HUES64 (cell line): Measurements from ENCODE around the gene ABITRAM. TPM values are rescaled to one million over a fixed set of nuclear protein-coding genes. Genes with fewer than 3 reads are reported as not detected.
"Not testable (repeated sequence)": the region's sequence is repeated elsewhere in the genome, so short reads cannot be mapped to it uniquely, and the experiment has no call there.

ENCODE experiments used
- H3K27ac ChIP-seq: 2 replicates; pipeline ENCODE4 v1.7.0; 2013; ENCODE audit warnings: low read depth, low read length, inconsistent platforms
- H3K27me3 ChIP-seq: 2 replicates; pipeline ENCODE4 v1.6.1; 2013; ENCODE audit warnings: mild to moderate bottlenecking, low read length; ENCODE audit not compliant: insufficient read depth
- H3K36me3 ChIP-seq: 2 replicates; pipeline ENCODE4 v1.6.1; 2013; ENCODE audit warnings: mild to moderate bottlenecking, low read length; ENCODE audit not compliant: insufficient read depth
- H3K4me1 ChIP-seq: 2 replicates; pipeline ENCODE4 v1.6.1; 2013; ENCODE audit warnings: mild to moderate bottlenecking, low read length, moderate library complexity; ENCODE audit not compliant: insufficient read depth
- H3K4me3 ChIP-seq: 2 replicates; pipeline ENCODE4 v1.5.1; 2013; ENCODE audit warnings: mild to moderate bottlenecking, low read length, moderate library complexity
- H3K9ac ChIP-seq: 2 replicates; pipeline ENCODE4 v1.6.1; 2013; ENCODE audit warnings: mild to moderate bottlenecking, low read depth, low read length
- H3K9me3 ChIP-seq: 2 replicates; pipeline ENCODE4 v1.6.1; 2013; ENCODE audit warnings: low read depth, low read length; ENCODE audit not compliant: insufficient read depth
- whole genome bisulfite sequencing: fragments of 150-250, 120-280 bp; methylation state at CpG from one replicate; pipeline ENCODE4 v1.1.7; 2013; ENCODE audit warnings: missing lambda C conversion rate; 5-methylcytosine and 5-hydroxymethylcytosine counted together
- polyA plus RNA-seq, 2 experiments: library from polyadenylated mRNA; stranded (reverse); fragments of 50-300 nt; gene quantifications; one replicate each; pipeline ENCODE4 v1.2.3, GENCODE V29; 2013

ABITRAM gene, protein sequence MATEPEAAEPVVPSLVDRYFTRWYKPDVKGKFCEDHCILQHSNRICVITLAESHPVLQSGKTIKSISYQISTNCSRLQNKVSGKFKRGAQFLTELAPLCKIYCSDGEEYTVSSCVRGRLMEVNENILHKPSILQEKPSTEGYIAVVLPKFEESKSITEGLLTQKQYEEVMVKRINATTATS
- polyA plus RNA-seq (2013, experiment 1 of 2) = 11.4 TPM
- polyA plus RNA-seq (2013, experiment 2 of 2) = 12.7 TPM

DNA sequence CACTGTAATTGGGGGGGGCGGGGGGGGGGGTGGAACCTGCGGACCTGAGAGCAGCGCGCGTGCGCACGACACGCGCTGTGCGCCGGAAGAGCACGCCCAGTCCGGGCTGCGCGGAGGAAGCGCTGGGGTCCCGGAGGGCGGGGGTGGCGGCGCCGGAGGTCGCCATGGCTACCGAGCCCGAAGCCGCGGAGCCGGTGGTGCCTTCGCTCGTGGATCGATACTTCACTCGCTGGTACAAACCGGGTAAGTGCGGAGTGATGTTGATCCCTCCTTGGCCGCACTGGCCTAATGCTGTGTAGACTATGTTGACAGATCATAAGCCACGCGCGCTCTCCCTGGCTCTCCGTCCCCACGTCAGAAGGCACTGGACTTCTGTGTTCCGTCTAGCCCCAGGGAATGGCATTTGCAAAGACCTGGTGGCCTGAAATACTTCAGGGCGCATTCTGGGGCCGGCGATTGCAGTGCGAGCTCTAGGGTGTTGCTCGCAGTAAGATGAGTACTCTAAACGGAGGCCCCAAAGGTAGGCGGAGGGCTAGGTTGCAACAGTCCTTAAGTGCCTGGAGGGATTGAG lies at the start of gene ABITRAM:
ABITRAM (plus strand) TSS at position 78 of the 571 bp plus-strand sequence; CDS start at position 165, 87 bp downstream.
- Histone ChIP-seq H3K27me3 (no peaks in the 10 kb centered on the region), H3K27ac (peak within 1 kb of the TSS; percentile 93), H3K4me1 (peaks cover 6% of the 10 kb centered on the region), H3K9ac (peak within 1 kb of the TSS; percentile 90), H3K36me3 (peaks cover 26% of the 10 kb centered on the region), H3K4me3 (peak within 1 kb of the TSS; percentile 95), H3K9me3 (no peaks in the 10 kb centered on the region)
- under 1% methylated on average over 46 of the region's 47 CpGs for WGBS

DNA sequence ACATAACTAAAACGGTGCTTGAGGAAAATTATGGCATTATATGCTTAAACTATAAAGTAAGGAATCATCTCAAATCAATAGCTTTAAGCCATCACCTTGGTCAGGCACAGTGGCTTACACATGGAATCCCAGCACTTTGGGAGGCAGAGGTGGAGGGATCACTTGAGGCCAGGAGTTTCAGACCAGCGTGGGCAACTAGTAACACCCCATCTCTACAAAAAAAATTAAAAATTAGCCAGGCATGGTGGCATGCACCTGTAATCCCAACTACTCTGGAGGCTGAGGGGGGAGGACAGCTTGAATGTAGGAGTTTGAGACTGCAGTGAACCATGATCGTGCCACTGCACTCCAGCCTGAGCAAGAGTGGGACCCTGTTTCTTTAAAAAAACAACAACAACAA lies 49.5 kb upstream of the ABITRAM start:
- no peaks in the 10 kb centered on the region for H3K27me3 ChIP-seq
- H3K36me3 ChIP-seq = peaks cover 74% of the 10 kb centered on the region
- no peak overlapping the region for H3K9ac ChIP-seq
- H3K9me3 ChIP-seq = no peaks in the 10 kb centered on the region
- no peaks in the 10 kb centered on the region for H3K4me1 ChIP-seq
- H3K27ac ChIP-seq = no peak overlapping the region
- 90% methylated on average over 2 of the region's 3 CpGs for WGBS
- H3K4me3 ChIP-seq = no peak overlapping the region

DNA sequence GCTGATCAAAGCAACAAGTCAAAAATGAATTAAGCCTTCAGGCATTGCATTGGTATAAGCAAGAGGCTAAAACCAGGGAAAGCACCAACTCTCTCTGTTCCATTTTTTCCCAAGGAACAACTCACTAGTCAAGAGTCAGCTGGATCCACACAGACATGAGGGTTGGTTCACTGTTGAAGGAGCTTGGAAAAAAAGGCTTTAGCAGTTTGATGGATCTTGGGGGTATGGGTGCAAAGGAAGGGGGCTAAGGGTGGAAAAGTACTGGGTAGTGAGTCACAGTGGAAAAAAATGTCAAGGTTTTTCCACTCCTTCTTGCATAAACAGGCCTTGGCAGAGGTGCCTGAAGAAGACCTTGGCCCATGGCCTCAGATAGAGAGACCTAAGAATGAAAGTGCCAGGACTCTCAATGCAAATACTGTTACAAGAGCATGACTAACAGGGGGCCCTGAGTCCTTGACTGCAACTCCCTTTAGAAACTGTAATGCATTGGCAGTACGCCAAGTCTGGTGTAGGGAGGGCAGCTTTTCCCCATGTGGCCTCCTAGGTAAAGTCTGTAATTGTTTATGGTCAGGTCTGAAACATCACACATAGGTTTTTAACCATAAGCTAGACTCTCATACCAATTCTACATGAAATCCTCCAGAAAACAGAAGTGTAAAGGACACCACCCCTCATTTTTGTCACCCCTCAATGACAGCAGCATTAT lies 48.4 kb upstream of the ABITRAM start:
- Histone ChIP-seq H3K36me3 (peaks cover 74% of the 10 kb centered on the region), H3K27me3 (no peaks in the 10 kb centered on the region), H3K9ac (no peak overlapping the region), H3K9me3 (no peaks in the 10 kb centered on the region), H3K4me3 (no peak overlapping the region), H3K27ac (no peak overlapping the region), H3K4me1 (no peaks in the 10 kb centered on the region)
- 91% methylated on average over 1 of the region's 1 CpG for WGBS

DNA sequence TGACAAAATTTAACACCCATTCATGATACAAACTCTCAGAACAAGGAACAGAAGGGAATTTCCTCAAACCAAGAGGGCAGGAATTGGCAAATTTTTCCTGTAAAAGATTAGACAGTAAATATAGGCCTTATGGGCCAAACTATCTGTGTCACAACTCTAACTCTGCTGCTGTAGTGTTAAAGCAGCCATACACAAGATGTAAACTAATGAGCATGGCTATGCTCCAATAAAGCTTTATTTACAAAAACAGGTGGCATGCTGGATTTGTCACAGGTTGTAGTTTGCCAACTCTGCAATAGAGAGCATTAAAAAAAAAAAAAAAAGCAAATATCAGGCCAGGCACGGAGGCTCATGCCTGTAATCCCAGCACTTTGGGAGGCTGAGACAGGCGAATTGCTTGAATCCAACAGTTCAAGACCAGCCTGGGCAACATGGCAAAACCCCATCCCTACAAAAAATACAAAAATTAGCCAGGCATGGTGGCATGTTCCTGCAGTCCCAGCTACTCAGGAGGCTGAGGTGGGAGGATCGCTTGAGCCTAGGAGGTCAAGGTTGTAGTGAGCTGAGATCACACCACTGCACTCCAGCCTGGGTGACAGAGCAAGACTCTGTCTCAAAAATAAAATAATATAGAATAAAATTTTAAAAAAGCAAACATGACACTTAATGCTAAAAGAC lies 47.5 kb upstream of the ABITRAM start:
- H3K9ac ChIP-seq, H3K27me3 ChIP-seq, H3K4me3 ChIP-seq, H3K4me1 ChIP-seq, H3K9me3 ChIP-seq, H3K27ac ChIP-seq: not testable (repeated sequence)
- 95% methylated on average over 3 of the region's 3 CpGs for WGBS
- H3K36me3 ChIP-seq = peaks cover 74% of the 10 kb centered on the region

DNA sequence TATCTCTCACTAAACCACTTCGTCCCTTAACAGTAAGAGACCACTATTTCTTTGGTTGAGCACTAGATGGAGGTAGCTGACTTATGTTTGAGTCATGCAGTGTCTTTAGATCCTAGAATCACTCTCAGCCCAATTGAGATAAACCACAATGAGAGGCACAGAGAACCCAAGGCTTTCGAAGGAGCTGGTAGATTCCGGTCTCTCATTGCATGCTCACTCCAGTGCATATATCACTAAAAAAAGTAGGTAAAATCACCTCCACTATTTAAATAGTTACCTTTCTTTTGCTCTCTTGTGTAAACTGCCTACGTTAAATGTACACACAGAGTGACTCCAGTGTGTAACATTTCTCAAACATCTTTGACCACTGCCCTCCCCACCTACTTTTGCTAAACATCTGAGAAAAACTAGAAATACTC lies 44.5 kb upstream of the ABITRAM start:
- Histone ChIP-seq H3K9me3 (no peaks in the 10 kb centered on the region), H3K36me3 (peaks cover 87% of the 10 kb centered on the region), H3K4me3 (no peak overlapping the region), H3K9ac (no peak overlapping the region), H3K4me1 (no peaks in the 10 kb centered on the region), H3K27ac (no peak overlapping the region), H3K27me3 (no peaks in the 10 kb centered on the region)
- 99% methylated on average over 4 of the region's 4 CpGs for WGBS

DNA sequence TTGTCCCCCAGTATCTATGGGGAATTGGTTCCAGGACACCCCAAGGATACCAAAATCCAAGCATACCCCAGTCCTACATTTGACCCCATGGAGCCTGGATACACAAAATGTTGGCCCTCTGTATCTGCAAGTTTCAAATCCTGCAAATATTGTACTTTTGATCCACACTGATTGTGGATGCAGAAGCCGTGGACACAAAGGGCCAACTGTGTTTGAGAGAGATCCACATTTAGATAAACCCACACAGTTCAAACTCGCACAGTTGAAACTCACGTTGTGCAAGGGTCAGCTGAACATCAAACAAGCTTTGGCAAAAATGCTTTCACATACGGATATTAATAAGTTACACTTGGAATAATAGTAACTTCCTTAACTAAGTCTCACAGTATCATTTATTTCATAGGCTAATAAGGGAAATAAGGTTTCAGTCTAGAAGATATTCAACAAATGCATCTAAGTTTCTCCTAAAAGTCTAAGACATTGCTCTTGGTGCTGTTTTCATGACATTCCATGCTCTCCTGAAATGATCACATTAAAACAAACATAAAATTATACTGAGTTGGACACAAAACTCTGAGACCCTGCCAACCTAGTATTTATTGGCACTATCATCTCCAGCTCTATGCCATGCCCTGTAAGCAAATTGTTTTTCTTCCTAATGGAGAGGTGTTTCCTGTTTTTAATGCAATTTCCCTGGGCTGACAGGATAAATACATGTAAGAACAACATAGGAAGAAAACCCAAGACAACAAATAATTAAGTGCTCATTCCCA lies 39.8 kb upstream of the ABITRAM start:
- peaks cover 99% of the 10 kb centered on the region for H3K36me3 ChIP-seq
- H3K9ac ChIP-seq = no peak overlapping the region
- 94% methylated on average over 4 of the region's 4 CpGs for WGBS

DNA sequence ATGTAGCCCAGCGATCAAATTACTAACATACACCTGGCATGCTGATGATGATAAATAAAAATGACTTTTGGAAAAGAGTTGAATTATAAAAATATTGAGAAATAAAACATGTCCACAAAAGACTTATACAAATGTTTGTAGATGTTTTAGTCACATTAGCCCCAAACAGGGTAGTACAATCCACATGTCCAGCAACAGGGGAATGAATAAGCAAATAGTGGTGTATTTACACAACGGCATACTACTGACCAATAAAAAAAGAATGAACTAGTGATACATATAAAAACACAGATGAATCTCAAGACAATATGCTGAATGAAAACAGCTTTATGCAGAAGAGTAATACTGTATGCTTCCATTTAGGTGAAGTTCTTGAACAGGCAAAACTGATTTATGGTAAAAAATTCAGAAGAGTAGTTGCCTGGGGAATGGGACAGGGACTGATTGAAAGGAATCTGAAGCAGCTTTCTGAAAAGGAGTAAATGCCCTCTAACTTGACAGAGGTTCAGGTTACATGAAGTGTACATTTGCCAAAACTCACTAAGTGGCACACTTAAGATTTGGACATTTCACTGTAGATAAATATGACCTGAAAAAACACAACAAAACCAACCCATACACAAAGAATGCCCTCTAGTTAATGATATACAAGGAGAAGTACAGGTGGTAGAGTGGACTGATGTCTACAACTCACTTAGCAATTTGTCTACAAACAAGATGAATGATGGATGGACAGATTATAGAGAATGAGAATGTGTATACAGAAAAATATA lies 36.7 kb upstream of the ABITRAM start:
- no peak overlapping the region for H3K9ac ChIP-seq
- WGBS = 100% methylated on average over 1 of the region's 2 CpGs
- no peak overlapping the region for H3K27ac ChIP-seq
- no peaks in the 10 kb centered on the region for H3K27me3 ChIP-seq
- peaks cover 97% of the 10 kb centered on the region for H3K36me3 ChIP-seq
- H3K9me3 ChIP-seq = no peaks in the 10 kb centered on the region
- H3K4me1 ChIP-seq = no peaks in the 10 kb centered on the region
- no peak overlapping the region for H3K4me3 ChIP-seq

More for the DNA sequence above, 39.8 kb upstream of the ABITRAM start:
- Histone ChIP-seq H3K27ac (no peak overlapping the region), H3K9me3 (no peaks in the 10 kb centered on the region), H3K4me1 (no peaks in the 10 kb centered on the region), H3K4me3 (no peak overlapping the region), H3K27me3 (no peaks in the 10 kb centered on the region)

DNA sequence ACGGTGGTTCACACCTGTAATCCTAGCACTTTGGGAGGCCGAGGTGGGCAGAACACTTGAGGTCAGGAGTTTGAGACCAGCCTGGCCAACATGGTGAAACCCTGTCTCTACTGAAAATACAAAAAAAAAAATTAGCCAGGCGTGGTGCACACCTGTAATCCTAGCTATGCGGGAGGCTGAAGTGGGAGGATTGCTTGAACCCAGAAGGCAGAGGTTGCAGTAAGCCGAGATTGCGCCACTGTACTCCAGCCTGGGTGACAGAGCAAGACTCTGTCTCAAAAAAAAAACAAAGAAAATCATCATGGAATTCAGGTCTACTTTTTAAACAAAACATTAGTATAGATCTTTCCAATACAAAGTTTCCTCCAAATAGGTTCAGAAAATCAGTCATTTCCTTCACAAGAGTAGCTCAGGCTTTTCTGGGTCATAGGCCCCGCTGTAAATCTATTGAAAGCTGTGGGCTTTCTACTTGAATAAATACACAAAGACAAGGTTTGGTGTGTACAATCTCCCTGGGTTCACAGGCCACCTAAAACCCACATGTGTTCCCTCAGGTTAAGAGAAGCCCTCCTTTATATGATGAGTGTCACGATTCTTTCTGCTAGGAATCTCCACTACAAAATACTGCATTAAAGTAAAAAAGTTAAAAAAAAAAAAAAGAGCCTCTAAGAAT lies 35.0 kb upstream of the ABITRAM start:
- not testable (repeated sequence) for H3K27me3 ChIP-seq, H3K27ac ChIP-seq, H3K9ac ChIP-seq, H3K4me1 ChIP-seq, H3K4me3 ChIP-seq, H3K9me3 ChIP-seq
- H3K36me3 ChIP-seq = peaks cover 96% of the 10 kb centered on the region
- WGBS = 95% methylated on average over 8 of the region's 8 CpGs

DNA sequence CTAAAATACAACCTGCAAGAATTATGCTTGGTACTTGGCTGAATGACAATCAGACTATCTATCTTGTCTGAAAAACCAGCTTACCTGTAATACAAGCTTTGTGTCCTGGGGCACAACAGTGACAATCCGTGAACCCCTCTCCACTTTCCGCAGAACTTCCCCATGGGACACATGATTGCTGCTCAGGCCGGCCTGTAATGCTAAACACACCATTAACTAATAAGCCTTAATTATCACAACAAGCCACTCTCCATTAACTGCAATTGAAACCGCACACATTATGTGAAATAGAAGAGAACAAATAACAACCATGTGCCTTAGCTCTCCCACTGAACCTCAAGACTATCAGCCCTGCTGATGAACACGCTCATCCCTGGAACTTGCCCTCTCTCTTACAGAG lies 34.0 kb upstream of the ABITRAM start:
- H3K4me3 ChIP-seq = no peak overlapping the region
- no peaks in the 10 kb centered on the region for H3K9me3 ChIP-seq
- no peak overlapping the region for H3K9ac ChIP-seq
- no peak overlapping the region for H3K27ac ChIP-seq
- 98% methylated on average over 5 of the region's 5 CpGs for WGBS
- no peaks in the 10 kb centered on the region for H3K4me1 ChIP-seq
- H3K36me3 ChIP-seq = peaks cover 96% of the 10 kb centered on the region
- no peaks in the 10 kb centered on the region for H3K27me3 ChIP-seq
